Natural killer cell (primary cell): ENCODE data around the gene ANGPTL2. TPM values are rescaled to one million over a fixed set of nuclear protein-coding genes. Genes with fewer than 3 reads are reported as not detected.

Source experiments
- ATAC-seq, 3 donors: fragments of 150-1000 bp in 2 of 3; fragments of 200-7000 bp in 1 of 3; cut with Tn5 transposase; 1 replicate in 1 of 3; 2 replicates in 2 of 3; pipeline ENCODE4 v1.10.0; 2021; ENCODE audit warnings: mild to moderate bottlenecking in 2 of 3, moderate library complexity in 2 of 3
- DNase-seq, 2 donors: peaks; one replicate each; pipeline versions ENCODE4 v3.0.0 to v3.0.0-alpha.2; 2013 to 2021; ENCODE audit warnings: mixed read lengths in 1 of 2
- H3K27ac ChIP-seq: one replicate; pipeline ENCODE4 v1.5.1; 2013; ENCODE audit warnings: mild to moderate bottlenecking, low read length
- H3K27me3 ChIP-seq: one replicate; pipeline ENCODE4 v1.6.1; 2013; ENCODE audit warnings: low read length; ENCODE audit not compliant: control insufficient read depth, insufficient read depth
- H3K36me3 ChIP-seq: one replicate; pipeline ENCODE4 v1.6.1; 2013; ENCODE audit warnings: low read length; ENCODE audit not compliant: control insufficient read depth, insufficient read depth
- H3K4me1 ChIP-seq: one replicate; pipeline ENCODE4 v1.6.1; 2013; ENCODE audit warnings: low read length; ENCODE audit not compliant: control insufficient read depth, insufficient read depth
- H3K4me3 ChIP-seq: one replicate; pipeline ENCODE4 v1.5.1; 2013; ENCODE audit warnings: low read length
- H3K9me3 ChIP-seq: one replicate; pipeline ENCODE4 v1.6.1; 2013; ENCODE audit warnings: low read length; ENCODE audit not compliant: control insufficient read depth, insufficient read depth
- H3K27ac Mint-ChIP-seq, 2 donors: one replicate each; pipeline ENCODE4 v1.8.0; 2022; ENCODE audit warnings: mild to moderate bottlenecking in 2 of 2, mixed read lengths in 2 of 2, moderate library complexity in 1 of 2
- H3K27me3 Mint-ChIP-seq, 2 donors: one replicate each; pipeline ENCODE4 v1.8.0; 2022; ENCODE audit warnings: low read depth in 2 of 2, mixed read lengths in 2 of 2
- H3K36me3 Mint-ChIP-seq: one replicate; pipeline ENCODE4 v1.8.0; 2022; ENCODE audit warnings: mixed read lengths
- H3K4me1 Mint-ChIP-seq, 2 donors: one replicate each; pipeline ENCODE4 v1.8.0; 2022; ENCODE audit warnings: mixed read lengths in 2 of 2
- H3K4me3 Mint-ChIP-seq: one replicate; pipeline ENCODE4 v1.8.0; 2022; ENCODE audit warnings: mild to moderate bottlenecking, moderate library complexity, mixed read lengths
- H3K9me3 Mint-ChIP-seq, 2 donors: one replicate each; pipeline ENCODE4 v1.8.0; 2022; ENCODE audit warnings: mixed read lengths in 2 of 2
- WGBS: methylation state at CpG from one replicate; pipeline ENCODE4 v1.1.7; 2013; ENCODE audit warnings: missing lambda C conversion rate; ENCODE audit not compliant: insufficient coverage; 5-methylcytosine and 5-hydroxymethylcytosine counted together
- intact Hi-C: fragments of 100-400 bp; cut with micrococcal nuclease; formaldehyde crosslinking; loops from one replicate; pipeline ENCODE4 v1.14.2; 2022
- total RNA-seq, 4 donors: library from RNA; stranded (reverse); fragments of 120-200 nt in 1 of 4; gene quantifications; one replicate each; pipeline versions ENCODE4 v1.2.3 to v1.2.4, GENCODE V29; 2013 to 2022
- TF ChIP-seq, protein P1 (sequence below): fragments of 200-600 bp; IDR thresholded peaks from one replicate; pipeline ENCODE4 v1.8.0; 2022; ENCODE audit warnings: antibody characterized with exemption

The ANGPTL2 gene
- total RNA-seq, 3 donors from 2014 or later (not counting 1 experiment from before 2014, with no cell fraction given) = not detected

DNA sequence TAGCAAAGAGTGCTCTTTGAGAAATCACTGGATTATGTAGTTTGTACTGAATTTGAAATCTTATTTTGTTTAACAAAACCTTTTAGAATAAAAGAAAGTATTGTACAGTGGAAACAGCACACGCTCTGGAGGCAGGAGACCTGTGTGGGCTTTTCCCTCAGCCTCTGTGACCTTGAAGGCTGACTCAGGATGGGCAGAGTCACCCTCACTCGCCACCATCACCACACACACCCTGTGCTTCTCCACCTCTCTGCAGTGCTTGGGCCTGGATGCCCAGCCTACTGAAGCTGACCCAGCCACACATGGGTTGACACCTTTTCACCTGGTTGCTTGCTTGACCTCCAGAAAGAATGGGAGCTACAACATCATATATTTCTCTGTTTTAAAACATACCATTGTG is 19.6 kb downstream of the ANGPTL2 start:
- no peak for ATAC-seq
- intact Hi-C loops = no loop called here
- H3K4me1 ChIP-seq = no peaks in the 10 kb centered on the region
- H3K27ac ChIP-seq = no peak overlapping the region
- no peaks in the 10 kb centered on the region for H3K4me1 Mint-ChIP-seq
- H3K4me3 Mint-ChIP-seq = no peak overlapping the region
- H3K9me3 ChIP-seq = no peaks in the 10 kb centered on the region
- H3K27ac Mint-ChIP-seq = no peak overlapping the region
- DNase-seq = no peak
- TF ChIP-seq, protein P1, sequence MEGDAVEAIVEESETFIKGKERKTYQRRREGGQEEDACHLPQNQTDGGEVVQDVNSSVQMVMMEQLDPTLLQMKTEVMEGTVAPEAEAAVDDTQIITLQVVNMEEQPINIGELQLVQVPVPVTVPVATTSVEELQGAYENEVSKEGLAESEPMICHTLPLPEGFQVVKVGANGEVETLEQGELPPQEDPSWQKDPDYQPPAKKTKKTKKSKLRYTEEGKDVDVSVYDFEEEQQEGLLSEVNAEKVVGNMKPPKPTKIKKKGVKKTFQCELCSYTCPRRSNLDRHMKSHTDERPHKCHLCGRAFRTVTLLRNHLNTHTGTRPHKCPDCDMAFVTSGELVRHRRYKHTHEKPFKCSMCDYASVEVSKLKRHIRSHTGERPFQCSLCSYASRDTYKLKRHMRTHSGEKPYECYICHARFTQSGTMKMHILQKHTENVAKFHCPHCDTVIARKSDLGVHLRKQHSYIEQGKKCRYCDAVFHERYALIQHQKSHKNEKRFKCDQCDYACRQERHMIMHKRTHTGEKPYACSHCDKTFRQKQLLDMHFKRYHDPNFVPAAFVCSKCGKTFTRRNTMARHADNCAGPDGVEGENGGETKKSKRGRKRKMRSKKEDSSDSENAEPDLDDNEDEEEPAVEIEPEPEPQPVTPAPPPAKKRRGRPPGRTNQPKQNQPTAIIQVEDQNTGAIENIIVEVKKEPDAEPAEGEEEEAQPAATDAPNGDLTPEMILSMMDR = no peak
- no peaks in the 10 kb centered on the region for H3K9me3 Mint-ChIP-seq
- no peaks in the 10 kb centered on the region for H3K36me3 ChIP-seq
- WGBS = 89% methylated on average over 2 of the region's 2 CpGs
- H3K36me3 Mint-ChIP-seq = no peaks in the 10 kb centered on the region
- no peaks in the 10 kb centered on the region for H3K27me3 Mint-ChIP-seq
- H3K4me3 ChIP-seq = no peak overlapping the region
- no peaks in the 10 kb centered on the region for H3K27me3 ChIP-seq

DNA sequence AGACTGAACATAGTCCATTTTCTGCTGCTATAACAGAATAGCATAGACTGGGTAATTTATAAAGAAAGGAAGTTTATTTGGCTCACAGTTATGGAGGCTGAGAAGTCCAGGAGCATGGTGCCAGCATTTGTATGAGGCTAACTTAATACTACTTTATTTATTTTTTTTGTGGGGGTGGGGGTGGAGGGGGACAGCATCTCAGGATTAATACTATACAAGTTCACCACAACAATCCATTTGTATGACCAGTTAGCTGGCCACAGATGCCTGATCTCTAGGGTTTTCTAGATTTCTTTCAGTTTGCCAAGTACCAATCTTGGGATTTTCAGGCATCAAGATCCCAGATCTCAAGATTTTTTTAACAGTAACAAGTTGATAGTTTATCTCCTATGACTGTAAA is 20.3 kb downstream of the ANGPTL2 start:
- TF ChIP-seq, protein P1 = no peak
- no peaks in the 10 kb centered on the region for H3K36me3 ChIP-seq
- Mint-ChIP-seq H3K9me3 (no peaks in the 10 kb centered on the region), H3K27me3 (no peaks in the 10 kb centered on the region), H3K4me3 (no peak overlapping the region), H3K36me3 (no peaks in the 10 kb centered on the region), H3K27ac (no peak overlapping the region), H3K4me1 (no peaks in the 10 kb centered on the region)
- no peak overlapping the region for H3K27ac ChIP-seq
- no peaks in the 10 kb centered on the region for H3K4me1 ChIP-seq
- DNase-seq (no peak), ATAC-seq (no peak)
- H3K9me3 ChIP-seq = no peaks in the 10 kb centered on the region
- intact Hi-C loops = no loop called here
- H3K4me3 ChIP-seq = no peak overlapping the region
- H3K27me3 ChIP-seq = no peaks in the 10 kb centered on the region

DNA sequence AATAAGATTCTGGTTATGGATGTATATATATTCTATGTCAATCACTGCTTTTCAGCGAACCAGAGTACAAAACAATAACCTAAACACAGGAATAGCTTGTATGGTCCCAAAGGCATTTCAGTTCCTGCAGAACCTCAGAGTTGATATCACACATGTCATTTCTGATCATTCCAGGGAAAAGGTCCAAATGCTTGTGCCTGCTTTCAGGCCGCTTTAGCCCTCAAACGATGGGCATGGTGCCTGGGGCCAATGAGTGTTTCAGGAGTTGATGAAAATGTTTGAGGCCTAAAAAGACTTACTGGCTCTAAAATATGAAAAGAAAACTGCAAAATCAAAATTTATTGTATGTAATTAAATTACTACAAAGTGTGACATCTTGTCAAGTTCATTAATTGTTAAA is 22.8 kb downstream of the ANGPTL2 start:
- Mint-ChIP-seq H3K36me3 (no peaks in the 10 kb centered on the region), H3K4me3 (no peak overlapping the region), H3K27me3 (no peaks in the 10 kb centered on the region), H3K4me1 (no peaks in the 10 kb centered on the region), H3K27ac (no peak overlapping the region), H3K9me3 (no peaks in the 10 kb centered on the region)
- Histone ChIP-seq H3K4me3 (no peak overlapping the region), H3K36me3 (no peaks in the 10 kb centered on the region), H3K4me1 (no peaks in the 10 kb centered on the region), H3K27ac (no peak overlapping the region), H3K9me3 (no peaks in the 10 kb centered on the region), H3K27me3 (no peaks in the 10 kb centered on the region)
- DNase-seq = no peak
- WGBS = 100% methylated on average over 3 of the region's 3 CpGs
- no peak for ATAC-seq
- TF ChIP-seq, protein P1 = no peak
- intact Hi-C loops = no loop called here

DNA sequence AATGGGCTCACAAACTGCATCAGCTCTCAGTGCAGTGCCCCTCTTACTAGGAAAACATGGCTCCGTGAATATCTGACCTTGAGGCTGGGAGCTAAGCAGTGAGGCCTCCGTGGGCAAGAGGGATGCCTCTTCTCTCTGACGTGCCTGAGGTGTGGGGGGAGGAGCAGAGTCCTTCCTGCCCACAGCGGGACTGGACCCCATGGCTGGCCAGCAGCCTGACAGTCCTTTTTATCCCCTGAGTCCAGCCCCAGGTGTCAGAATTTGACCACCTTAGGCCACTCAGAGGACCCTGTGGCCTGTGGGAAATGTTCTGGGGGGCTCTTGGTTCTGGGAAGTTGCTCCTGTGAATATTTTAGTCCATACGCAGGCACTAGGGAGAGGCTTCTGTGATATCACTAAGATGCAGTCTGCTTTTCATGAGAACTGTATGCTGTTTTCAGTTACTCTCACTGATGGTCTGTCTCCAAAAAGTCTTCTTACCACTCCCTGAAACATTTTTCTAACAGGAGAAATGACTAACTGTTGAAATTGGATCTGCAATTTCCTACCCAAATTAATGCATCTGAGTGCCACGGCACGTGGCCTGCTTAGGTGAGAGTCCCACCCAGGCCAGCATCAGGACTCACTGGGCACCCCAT is 23.4 kb downstream of the ANGPTL2 start:
- Mint-ChIP-seq H3K27ac (no peak overlapping the region), H3K4me3 (no peak overlapping the region), H3K4me1 (no peaks in the 10 kb centered on the region), H3K36me3 (no peaks in the 10 kb centered on the region), H3K9me3 (no peaks in the 10 kb centered on the region), H3K27me3 (no peaks in the 10 kb centered on the region)
- Histone ChIP-seq H3K36me3 (no peaks in the 10 kb centered on the region), H3K4me3 (no peak overlapping the region), H3K9me3 (no peaks in the 10 kb centered on the region), H3K27ac (no peak overlapping the region), H3K4me1 (no peaks in the 10 kb centered on the region), H3K27me3 (no peaks in the 10 kb centered on the region)
- TF ChIP-seq, protein P1 = no peak
- intact Hi-C loops = no loop called here
- ATAC-seq = no peak
- WGBS = 94% methylated on average over 7 of the region's 7 CpGs
- no peak for DNase-seq
